GM12875 (cell line): ENCODE results near the gene CHDH.

Experiments
- H3K4me3 ChIP-seq: one replicate; pipeline ENCODE4 v1.5.1; 2011; ENCODE audit warnings: low read depth, low read length, control low read depth
- TF ChIP-seq, protein P1 (sequence below): IDR thresholded peaks from 2 replicates; pipeline ENCODE4 v1.5.1; 2011; ENCODE audit warnings: low read depth, mild to moderate bottlenecking, control low read depth, inconsistent platforms, low read length, moderate library complexity, borderline replicate concordance; ENCODE audit not compliant: insufficient read depth

Gene CHDH

DNA sequence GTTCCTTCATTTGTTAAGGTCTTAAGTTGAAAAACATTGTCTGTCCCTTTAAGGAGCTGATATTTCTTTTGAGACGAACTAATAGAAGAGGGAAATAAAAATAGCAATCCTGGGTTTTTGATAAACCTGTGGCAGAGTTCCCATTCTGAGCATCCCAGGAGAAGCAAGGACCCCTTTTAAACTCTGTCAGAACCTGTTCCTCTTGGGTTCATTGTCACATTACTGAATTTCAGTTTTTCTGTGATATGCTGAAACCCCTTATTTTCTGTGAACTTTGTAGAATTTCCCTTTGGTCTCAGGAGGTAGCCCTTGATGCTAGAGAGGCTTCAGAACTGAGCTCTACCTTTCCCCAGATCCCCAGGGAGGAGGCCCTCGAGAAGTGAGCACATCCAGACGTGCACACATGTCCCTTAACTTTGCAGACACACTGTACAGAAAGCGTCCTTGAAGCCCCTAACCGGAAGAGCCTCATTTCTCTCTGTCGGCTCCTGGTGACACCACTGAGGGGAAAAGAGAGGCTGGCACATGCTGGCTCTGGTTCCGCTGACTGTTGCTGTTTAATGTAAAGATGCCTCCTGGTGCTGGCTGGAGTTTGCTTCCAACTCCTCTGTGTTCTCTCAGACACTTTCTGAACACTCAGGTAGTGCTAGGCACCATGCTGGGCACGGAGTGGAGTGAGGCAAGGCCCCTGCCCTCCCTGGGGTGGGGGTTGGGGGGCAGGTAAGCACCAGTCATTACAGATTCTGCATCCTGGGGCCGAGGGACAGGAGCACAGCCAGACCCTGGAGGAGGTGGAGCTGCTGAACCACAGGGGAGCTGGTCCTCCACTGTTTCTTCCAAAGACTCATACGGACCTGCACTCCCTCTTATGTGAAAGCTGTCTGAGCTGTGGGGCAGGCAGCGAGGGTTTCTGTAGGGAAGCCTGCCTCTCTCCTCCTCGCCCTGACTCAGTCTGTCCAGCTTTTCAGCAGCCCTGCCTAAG is 77.5 kb downstream of the CHDH start:
- no peak overlapping the region for H3K4me3 ChIP-seq
- TF ChIP-seq, protein P1, sequence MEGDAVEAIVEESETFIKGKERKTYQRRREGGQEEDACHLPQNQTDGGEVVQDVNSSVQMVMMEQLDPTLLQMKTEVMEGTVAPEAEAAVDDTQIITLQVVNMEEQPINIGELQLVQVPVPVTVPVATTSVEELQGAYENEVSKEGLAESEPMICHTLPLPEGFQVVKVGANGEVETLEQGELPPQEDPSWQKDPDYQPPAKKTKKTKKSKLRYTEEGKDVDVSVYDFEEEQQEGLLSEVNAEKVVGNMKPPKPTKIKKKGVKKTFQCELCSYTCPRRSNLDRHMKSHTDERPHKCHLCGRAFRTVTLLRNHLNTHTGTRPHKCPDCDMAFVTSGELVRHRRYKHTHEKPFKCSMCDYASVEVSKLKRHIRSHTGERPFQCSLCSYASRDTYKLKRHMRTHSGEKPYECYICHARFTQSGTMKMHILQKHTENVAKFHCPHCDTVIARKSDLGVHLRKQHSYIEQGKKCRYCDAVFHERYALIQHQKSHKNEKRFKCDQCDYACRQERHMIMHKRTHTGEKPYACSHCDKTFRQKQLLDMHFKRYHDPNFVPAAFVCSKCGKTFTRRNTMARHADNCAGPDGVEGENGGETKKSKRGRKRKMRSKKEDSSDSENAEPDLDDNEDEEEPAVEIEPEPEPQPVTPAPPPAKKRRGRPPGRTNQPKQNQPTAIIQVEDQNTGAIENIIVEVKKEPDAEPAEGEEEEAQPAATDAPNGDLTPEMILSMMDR = no peak

DNA sequence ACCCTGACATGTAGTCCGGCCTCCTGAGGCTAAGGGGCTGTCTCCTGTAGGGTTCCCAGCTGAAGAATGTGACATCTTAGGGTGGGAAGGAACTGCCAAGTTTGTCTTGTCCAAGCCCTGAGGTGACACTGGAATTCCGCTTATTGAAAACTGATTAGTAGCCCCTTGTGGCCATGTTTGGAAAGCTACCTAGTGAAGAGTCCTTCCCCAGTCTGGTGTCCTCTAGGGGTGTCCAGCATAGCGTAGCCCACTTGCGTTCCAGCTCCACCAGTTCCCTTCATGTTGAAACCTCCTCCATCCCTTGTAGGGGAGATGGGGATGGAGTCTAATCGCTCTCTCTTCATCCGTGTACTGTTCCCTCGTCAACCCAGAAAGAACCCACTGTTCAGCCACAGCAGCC is 79.5 kb downstream of the CHDH start:
- H3K4me3 ChIP-seq = no peak overlapping the region
- TF ChIP-seq, protein P1 = no peak

DNA sequence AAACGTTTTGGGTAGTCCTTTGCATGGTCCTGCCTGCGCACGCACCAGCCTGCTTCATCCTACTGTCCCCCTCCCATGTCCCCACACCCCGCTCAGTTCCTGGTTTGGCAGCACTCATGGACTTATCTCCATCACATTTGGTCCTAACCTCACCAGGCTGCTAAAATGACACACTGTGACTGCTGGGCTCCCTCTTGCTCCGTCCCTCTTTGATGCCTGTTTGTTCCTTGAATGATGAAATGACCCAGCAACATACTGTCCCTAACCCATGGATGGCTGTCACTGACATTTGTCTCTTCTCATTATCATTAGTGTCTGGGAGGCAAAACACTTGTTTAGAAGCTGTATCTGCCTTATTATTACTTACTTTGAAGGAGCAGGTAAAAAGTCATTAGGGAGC is 80.5 kb downstream of the CHDH start:
- no peak overlapping the region for H3K4me3 ChIP-seq
- TF ChIP-seq, protein P1 = no peak

DNA sequence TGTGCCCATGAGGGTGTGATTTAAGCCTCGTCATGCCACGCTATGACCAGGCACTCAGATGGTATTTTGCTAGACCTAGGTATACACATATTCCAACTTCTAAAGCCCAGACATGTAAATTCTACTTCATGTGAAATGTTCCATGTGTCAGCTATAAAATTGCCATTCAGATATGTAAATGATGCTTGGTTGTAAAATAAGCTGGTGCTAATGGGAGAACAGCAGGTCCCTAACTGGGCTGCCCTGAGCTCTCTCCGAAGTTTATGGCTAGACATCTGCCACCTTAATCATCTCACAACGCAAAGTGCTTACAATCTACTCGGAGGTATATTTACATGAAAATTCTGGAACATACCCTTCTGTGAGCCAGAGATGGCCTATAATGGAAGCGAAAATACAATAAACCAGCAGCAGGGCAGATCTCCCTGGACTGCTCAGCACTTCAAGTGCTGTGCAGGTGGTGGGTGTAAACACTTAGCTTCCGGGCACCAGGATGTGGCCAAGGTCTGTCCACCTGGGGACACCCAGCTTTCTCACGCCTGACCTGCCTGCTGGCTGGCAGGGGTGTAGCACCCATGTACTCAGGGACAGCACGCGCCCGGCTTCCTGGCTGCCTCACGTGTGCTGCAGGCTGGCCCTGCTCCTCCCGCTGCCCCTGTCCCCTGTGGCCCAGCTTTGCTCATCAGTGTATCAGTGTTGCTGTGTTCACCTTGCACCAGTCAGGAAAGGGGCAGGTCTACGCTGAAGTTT is 82.0 kb downstream of the CHDH start:
- H3K4me3 ChIP-seq = no peak overlapping the region
- TF ChIP-seq, protein P1 = no peak

DNA sequence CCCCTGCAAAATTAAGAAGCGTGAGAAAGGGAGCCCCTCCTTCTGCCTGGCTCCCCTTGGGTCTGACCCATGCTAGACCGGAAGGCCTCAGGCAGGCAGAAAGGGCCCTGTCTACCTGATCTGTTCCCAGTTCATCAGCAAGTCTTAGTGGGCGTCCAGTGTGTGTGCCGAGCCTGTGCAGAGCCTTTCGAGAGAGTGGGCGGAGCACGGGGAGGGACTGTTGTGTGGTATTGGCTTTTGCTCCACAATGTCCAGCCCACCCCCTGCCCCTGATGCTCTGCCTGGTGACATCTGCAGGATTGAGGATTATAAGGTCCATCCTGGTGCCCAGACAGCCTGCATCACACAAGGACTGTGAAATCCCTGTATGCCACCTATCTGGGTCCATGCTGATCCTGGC is 82.9 kb downstream of the CHDH start:
- TF ChIP-seq, protein P1 = no peak
- no peak overlapping the region for H3K4me3 ChIP-seq
